HG03039 (cell line): ENCODE measurements around the gene PDZRN4.

Source experiments
- ATAC-seq: cut with Tn5 transposase; IDR thresholded peaks from one replicate; pipeline ENCODE4 v1.9.1; 2021; ENCODE audit warnings: mild to moderate bottlenecking, moderate library complexity; ENCODE audit not compliant: unreplicated experiment

The PDZRN4 gene

GRCh38 chr12:41621291-41621690, 433.2 kb downstream of the PDZRN4 start:
- no peak for ATAC-seq
